MM.1S (cell line): ENCODE measurements around the gene DAAM1.

ENCODE experiments used
- CTCF ChIP-seq: fragments of 300-600 bp; sonication (generic); IDR thresholded peaks from 2 replicates; pipeline ENCODE4 v1.5.1; 2016; ENCODE audit warnings: antibody characterized with exemption, low read length, mixed read lengths
- EZH2phosphoT487 ChIP-seq: fragments of 300-600 bp; sonication (generic); IDR thresholded peaks from 2 replicates; pipeline ENCODE4 v1.6.1; 2018; ENCODE audit warnings: antibody characterized with exemption, low read length

DNA sequence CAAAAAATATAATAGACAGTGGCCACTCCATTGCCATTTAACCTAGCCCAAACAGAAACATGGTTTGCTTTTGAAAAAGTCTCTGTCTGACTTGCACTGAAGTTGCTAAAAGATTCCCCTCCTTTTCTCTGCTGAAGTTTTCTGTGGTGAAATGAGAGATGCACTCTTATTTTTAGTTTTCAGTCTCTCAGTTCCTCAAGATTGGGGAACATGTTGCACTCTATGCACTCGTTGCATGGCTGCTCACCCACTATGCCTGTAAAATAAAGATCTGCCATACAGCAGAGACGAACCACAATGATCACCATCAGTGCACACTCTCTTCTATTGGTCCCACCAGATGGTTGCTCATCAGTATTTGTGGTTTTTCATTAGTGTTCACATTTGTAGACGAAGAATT lies 13.1 kb upstream of the DAAM1 start:
- no peak for TF ChIP-seq CTCF
- no peak for TF ChIP-seq EZH2phosphoT487
